GM23338 (cell line): ENCODE measurements around the gene MKX. TPM values are rescaled to one million over a fixed set of nuclear protein-coding genes. Genes with fewer than 3 reads are reported as not detected.

Experiments used
- ATAC-seq: fragments of 200-7000 bp; cut with Tn5 transposase; 3 replicates; pipeline ENCODE4 v1.9.1; 2020
- DNase-seq: peaks from one replicate; pipeline ENCODE4 v3.0.0-alpha.2; 2015; ENCODE audit warnings: low spot score
- H2AFZ ChIP-seq: fragments of 200-600 bp; sonication (generic); 2 replicates; pipeline ENCODE4 v1.8.0; 2016; ENCODE audit warnings: antibody characterized with exemption, mild to moderate bottlenecking, moderate library complexity
- H3F3A ChIP-seq: fragments of 200-600 bp; sonication (generic); replicated peaks from 2 replicates; pipeline ENCODE4 v1.8.0; 2017; ENCODE audit warnings: antibody characterized with exemption, mixed run types, low read depth
- H3K27ac ChIP-seq: fragments of 200-600 bp; sonication (generic); 2 replicates; pipeline ENCODE4 v1.6.1; 2016; ENCODE audit warnings: low read depth
- H3K27me3 ChIP-seq: fragments of 200-600 bp; sonication (generic); 2 replicates; pipeline ENCODE4 v1.8.0; 2016; ENCODE audit warnings: mild to moderate bottlenecking, mixed run types, moderate library complexity; ENCODE audit not compliant: insufficient read depth
- H3K36me3 ChIP-seq: fragments of 200-600 bp; sonication (generic); 2 replicates; pipeline ENCODE4 v1.8.0; 2016; ENCODE audit warnings: mild to moderate bottlenecking; ENCODE audit not compliant: insufficient read depth
- H3K4me1 ChIP-seq: fragments of 200-600 bp; sonication (generic); 2 replicates; pipeline ENCODE4 v1.8.0; 2016; ENCODE audit warnings: mild to moderate bottlenecking, moderate library complexity; ENCODE audit not compliant: insufficient read depth
- H3K4me2 ChIP-seq: fragments of 200-600 bp; sonication (generic); 2 replicates; pipeline ENCODE4 v1.7.1; 2017; ENCODE audit warnings: mixed run types
- H3K4me3 ChIP-seq: fragments of 200-600 bp; sonication (generic); 2 replicates; pipeline ENCODE4 v1.6.1; 2016; ENCODE audit warnings: mixed run types
- H3K79me2 ChIP-seq: fragments of 200-600 bp; sonication (generic); replicated peaks from 2 replicates; pipeline ENCODE4 v1.8.0; 2017; ENCODE audit warnings: mild to moderate bottlenecking; ENCODE audit not compliant: insufficient read depth
- H3K9me2 ChIP-seq: fragments of 200-600 bp; sonication (generic); 2 replicates; pipeline ENCODE4 v1.8.0; 2017; ENCODE audit not compliant: insufficient read depth
- H4K20me1 ChIP-seq: fragments of 200-600 bp; sonication (generic); replicated peaks from 2 replicates; pipeline ENCODE4 v1.8.0; 2017; ENCODE audit warnings: mild to moderate bottlenecking; ENCODE audit not compliant: insufficient read depth
- H3K27ac Mint-ChIP-seq: 2 replicates; pipeline ENCODE4 v1.8.0; 2020; ENCODE audit warnings: inconsistent platforms, mild to moderate bottlenecking, moderate library complexity, mixed read lengths
- H3K27me3 Mint-ChIP-seq: 3 replicates; pipeline ENCODE4 v1.8.0; 2022; ENCODE audit warnings: low read depth, mild to moderate bottlenecking, moderate library complexity, mixed read lengths, inconsistent platforms; ENCODE audit not compliant: insufficient read depth, poor library complexity
- H3K36me3 Mint-ChIP-seq: 3 replicates; pipeline ENCODE4 v1.8.0; 2021; ENCODE audit warnings: low read depth, mild to moderate bottlenecking, inconsistent platforms, moderate library complexity, mixed read lengths
- H3K4me1 Mint-ChIP-seq: 3 replicates; pipeline ENCODE4 v1.8.0; 2020; ENCODE audit warnings: mild to moderate bottlenecking, inconsistent platforms, mixed read lengths
- H3K4me3 Mint-ChIP-seq: 3 replicates; pipeline ENCODE4 v1.8.0; 2021; ENCODE audit warnings: moderate library complexity, mild to moderate bottlenecking, inconsistent platforms, mixed read lengths
- H3K9me3 Mint-ChIP-seq: 3 replicates; pipeline ENCODE4 v1.8.0; 2020; ENCODE audit warnings: moderate library complexity, mild to moderate bottlenecking, inconsistent platforms, mixed read lengths
- NANOG ChIP-seq: IDR thresholded peaks from 2 replicates; pipeline ENCODE4 v1.6.1; 2016; ENCODE audit warnings: antibody characterized with exemption, borderline replicate concordance
- polyA plus RNA-seq: library from polyadenylated mRNA; unstranded; fragments of >200 nt; fragmentation: Nextera tagmentation; extraction: Ambion mirVana; gene quantifications from 2 replicates; pipeline ENCODE4 v1.2.1, GENCODE V29; 2016
- total RNA-seq: library from RNA; depleted of rRNA; stranded (reverse); fragments of >200 nt; shearing (Covaris generic); gene quantifications from 2 replicates; pipeline ENCODE4 v1.2.3, GENCODE V29; 2014
- TF ChIP-seq, protein P1 (sequence below): IDR thresholded peaks from one replicate; pipeline ENCODE4 v1.6.1; 2018; ENCODE audit warnings: antibody characterized with exemption; ENCODE audit not compliant: unreplicated experiment
- TF ChIP-seq, protein P2 (sequence below): fragments of 250-450 bp; sonication (Bioruptor Pico); IDR thresholded peaks from 2 replicates; pipeline ENCODE4 v1.5.0; 2020; ENCODE audit warnings: mild to moderate bottlenecking, moderate library complexity

Gene MKX
- total and polyA plus RNA-seq, 2 experiments from 2014 or later, result 0.66 to 0.97 TPM

- no peak overlapping the region for H3K4me3 Mint-ChIP-seq
Measured at GRCh38 chr10:27635699-27636270, 109.8 kb downstream of the MKX start.

More at GRCh38 chr10:27635699-27636270, 109.8 kb downstream of the MKX start:
- Histone ChIP-seq H3K4me2 (no peak overlapping the region), H3K36me3 (no peaks in the 10 kb centered on the region), H3K79me2 (no peaks in the 10 kb centered on the region), H3K4me3 (no peak overlapping the region), H2AFZ (no peak overlapping the region), H3F3A (no peaks in the 10 kb centered on the region), H3K9me2 (no peaks in the 10 kb centered on the region), H3K27me3 (no peaks in the 10 kb centered on the region), H3K4me1 (no peaks in the 10 kb centered on the region), H4K20me1 (no peaks in the 10 kb centered on the region), H3K27ac (no peak overlapping the region)
- H3K4me1 Mint-ChIP-seq, result no peaks in the 10 kb centered on the region
- no peak for ATAC-seq
- H3K36me3 Mint-ChIP-seq, result no peaks in the 10 kb centered on the region
- H3K9me3 Mint-ChIP-seq, result no peaks in the 10 kb centered on the region; the same call in 2 of the 3 replicates
- H3K27me3 Mint-ChIP-seq, result peaks cover 1% of the 10 kb centered on the region
- TF ChIP-seq NANOG, result no peak
- TF ChIP-seq, protein P1, sequence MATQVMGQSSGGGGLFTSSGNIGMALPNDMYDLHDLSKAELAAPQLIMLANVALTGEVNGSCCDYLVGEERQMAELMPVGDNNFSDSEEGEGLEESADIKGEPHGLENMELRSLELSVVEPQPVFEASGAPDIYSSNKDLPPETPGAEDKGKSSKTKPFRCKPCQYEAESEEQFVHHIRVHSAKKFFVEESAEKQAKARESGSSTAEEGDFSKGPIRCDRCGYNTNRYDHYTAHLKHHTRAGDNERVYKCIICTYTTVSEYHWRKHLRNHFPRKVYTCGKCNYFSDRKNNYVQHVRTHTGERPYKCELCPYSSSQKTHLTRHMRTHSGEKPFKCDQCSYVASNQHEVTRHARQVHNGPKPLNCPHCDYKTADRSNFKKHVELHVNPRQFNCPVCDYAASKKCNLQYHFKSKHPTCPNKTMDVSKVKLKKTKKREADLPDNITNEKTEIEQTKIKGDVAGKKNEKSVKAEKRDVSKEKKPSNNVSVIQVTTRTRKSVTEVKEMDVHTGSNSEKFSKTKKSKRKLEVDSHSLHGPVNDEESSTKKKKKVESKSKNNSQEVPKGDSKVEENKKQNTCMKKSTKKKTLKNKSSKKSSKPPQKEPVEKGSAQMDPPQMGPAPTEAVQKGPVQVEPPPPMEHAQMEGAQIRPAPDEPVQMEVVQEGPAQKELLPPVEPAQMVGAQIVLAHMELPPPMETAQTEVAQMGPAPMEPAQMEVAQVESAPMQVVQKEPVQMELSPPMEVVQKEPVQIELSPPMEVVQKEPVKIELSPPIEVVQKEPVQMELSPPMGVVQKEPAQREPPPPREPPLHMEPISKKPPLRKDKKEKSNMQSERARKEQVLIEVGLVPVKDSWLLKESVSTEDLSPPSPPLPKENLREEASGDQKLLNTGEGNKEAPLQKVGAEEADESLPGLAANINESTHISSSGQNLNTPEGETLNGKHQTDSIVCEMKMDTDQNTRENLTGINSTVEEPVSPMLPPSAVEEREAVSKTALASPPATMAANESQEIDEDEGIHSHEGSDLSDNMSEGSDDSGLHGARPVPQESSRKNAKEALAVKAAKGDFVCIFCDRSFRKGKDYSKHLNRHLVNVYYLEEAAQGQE, result no peak
- TF ChIP-seq, protein P2, sequence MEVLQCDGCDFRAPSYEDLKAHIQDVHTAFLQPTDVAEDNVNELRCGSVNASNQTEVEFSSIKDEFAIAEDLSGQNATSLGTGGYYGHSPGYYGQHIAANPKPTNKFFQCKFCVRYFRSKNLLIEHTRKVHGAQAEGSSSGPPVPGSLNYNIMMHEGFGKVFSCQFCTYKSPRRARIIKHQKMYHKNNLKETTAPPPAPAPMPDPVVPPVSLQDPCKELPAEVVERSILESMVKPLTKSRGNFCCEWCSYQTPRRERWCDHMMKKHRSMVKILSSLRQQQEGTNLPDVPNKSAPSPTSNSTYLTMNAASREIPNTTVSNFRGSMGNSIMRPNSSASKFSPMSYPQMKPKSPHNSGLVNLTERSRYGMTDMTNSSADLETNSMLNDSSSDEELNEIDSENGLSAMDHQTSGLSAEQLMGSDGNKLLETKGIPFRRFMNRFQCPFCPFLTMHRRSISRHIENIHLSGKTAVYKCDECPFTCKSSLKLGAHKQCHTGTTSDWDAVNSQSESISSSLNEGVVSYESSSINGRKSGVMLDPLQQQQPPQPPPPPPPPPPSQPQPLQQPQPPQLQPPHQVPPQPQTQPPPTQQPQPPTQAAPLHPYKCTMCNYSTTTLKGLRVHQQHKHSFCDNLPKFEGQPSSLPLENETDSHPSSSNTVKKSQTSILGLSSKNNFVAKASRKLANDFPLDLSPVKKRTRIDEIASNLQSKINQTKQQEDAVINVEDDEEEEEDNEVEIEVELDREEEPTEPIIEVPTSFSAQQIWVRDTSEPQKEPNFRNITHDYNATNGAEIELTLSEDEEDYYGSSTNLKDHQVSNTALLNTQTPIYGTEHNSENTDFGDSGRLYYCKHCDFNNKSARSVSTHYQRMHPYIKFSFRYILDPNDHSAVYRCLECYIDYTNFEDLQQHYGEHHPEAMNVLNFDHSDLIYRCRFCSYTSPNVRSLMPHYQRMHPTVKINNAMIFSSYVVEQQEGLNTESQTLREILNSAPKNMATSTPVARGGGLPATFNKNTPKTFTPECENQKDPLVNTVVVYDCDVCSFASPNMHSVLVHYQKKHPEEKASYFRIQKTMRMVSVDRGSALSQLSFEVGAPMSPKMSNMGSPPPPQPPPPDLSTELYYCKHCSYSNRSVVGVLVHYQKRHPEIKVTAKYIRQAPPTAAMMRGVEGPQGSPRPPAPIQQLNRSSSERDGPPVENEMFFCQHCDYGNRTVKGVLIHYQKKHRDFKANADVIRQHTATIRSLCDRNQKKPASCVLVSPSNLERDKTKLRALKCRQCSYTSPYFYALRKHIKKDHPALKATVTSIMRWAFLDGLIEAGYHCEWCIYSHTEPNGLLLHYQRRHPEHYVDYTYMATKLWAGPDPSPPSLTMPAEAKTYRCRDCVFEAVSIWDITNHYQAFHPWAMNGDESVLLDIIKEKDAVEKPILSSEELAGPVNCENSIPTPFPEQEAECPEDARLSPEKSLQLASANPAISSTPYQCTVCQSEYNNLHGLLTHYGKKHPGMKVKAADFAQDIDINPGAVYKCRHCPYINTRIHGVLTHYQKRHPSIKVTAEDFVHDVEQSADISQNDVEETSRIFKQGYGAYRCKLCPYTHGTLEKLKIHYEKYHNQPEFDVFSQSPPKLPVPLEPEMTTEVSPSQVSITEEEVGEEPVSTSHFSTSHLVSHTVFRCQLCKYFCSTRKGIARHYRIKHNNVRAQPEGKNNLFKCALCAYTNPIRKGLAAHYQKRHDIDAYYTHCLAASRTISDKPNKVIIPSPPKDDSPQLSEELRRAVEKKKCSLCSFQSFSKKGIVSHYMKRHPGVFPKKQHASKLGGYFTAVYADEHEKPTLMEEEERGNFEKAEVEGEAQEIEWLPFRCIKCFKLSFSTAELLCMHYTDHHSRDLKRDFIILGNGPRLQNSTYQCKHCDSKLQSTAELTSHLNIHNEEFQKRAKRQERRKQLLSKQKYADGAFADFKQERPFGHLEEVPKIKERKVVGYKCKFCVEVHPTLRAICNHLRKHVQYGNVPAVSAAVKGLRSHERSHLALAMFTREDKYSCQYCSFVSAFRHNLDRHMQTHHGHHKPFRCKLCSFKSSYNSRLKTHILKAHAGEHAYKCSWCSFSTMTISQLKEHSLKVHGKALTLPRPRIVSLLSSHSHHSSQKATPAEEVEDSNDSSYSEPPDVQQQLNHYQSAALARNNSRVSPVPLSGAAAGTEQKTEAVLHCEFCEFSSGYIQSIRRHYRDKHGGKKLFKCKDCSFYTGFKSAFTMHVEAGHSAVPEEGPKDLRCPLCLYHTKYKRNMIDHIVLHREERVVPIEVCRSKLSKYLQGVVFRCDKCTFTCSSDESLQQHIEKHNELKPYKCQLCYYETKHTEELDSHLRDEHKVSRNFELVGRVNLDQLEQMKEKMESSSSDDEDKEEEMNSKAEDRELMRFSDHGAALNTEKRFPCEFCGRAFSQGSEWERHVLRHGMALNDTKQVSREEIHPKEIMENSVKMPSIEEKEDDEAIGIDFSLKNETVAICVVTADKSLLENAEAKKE, result no peak
- no peak for DNase-seq
- H3K27ac Mint-ChIP-seq, result no peak overlapping the region
